Right lobe of liver (tissue), 6 donors: ENCODE data around the gene MAST2. TPM values are rescaled to one million over a fixed set of nuclear protein-coding genes. Genes with fewer than 3 reads are reported as not detected.
"Not testable (repeated sequence)": the region's sequence is repeated elsewhere in the genome, so short reads cannot be mapped to it uniquely, and the experiment has no call there.

ENCODE experiments used
- ATAC-seq, 4 donors: fragments of 200-7000 bp; cut with Tn5 transposase; one replicate each; pipeline ENCODE4 v1.9.1; 2020; ENCODE audit warnings: mild to moderate bottlenecking in 4 of 4, moderate library complexity in 4 of 4
- DNase-seq, 3 donors: peaks; one replicate each; pipeline ENCODE4 v3.0.0-alpha.2; 2020
- H3K27ac ChIP-seq, 3 donors: fragments of 200-600 bp; one replicate each; pipeline ENCODE4 v1.8.0; 2022
- H3K27me3 ChIP-seq, 2 donors: fragments of 200-600 bp; one replicate each; pipeline ENCODE4 v1.8.0; 2022
- H3K36me3 ChIP-seq, 4 donors: fragments of 200-600 bp; sonication (generic) in 1 of 4; one replicate each; pipeline versions ENCODE4 v1.5.1 to v1.8.0; 2017 to 2022; ENCODE audit warnings: control low read depth in 1 of 4
- H3K4me1 ChIP-seq, 4 donors: fragments of 200-600 bp; sonication (generic) in 1 of 4; one replicate each; pipeline versions ENCODE4 v1.5.1 to v1.8.0; 2017 to 2022; ENCODE audit warnings: control low read depth in 1 of 4
- H3K4me3 ChIP-seq, 3 donors: fragments of 200-600 bp; one replicate each; pipeline ENCODE4 v1.8.0; 2022
- H3K9me3 ChIP-seq, 4 donors: fragments of 200-600 bp; sonication (generic) in 1 of 4; one replicate each; pipeline versions ENCODE4 v1.5.1 to v1.8.0; 2017 to 2022; ENCODE audit warnings: control low read depth in 1 of 4
- CTCF ChIP-seq, 4 donors: fragments of 200-600 bp in 3 of 4; fragments of 450-650 bp in 1 of 4; IDR thresholded peaks; one replicate each; pipeline versions ENCODE4 v1.5.1 to v1.8.0; 2016 to 2022; ENCODE audit warnings: antibody characterized with exemption in 4 of 4, mild to moderate bottlenecking in 2 of 4
- POLR2A ChIP-seq: fragments of 450-650 bp; IDR thresholded peaks from one replicate; pipeline ENCODE4 v1.6.1; 2017; ENCODE audit warnings: antibody characterized with exemption, mild to moderate bottlenecking
- WGBS: methylation state at CpG from one replicate; pipeline ENCODE4 v1.1.6; 2018; ENCODE audit warnings: low coverage, low lambda C conversion rate; ENCODE audit not compliant: insufficient coverage; ENCODE audit errors: missing lambda C conversion rate; 5-methylcytosine and 5-hydroxymethylcytosine counted together
- intact Hi-C, 2 donors: fragments of 100-400 bp; cut with DNase I; formaldehyde crosslinking; loops; one replicate each; pipeline versions ENCODE4 v1.11.2 to v1.14.1; 2022
- total RNA-seq, 6 experiments: library from RNA; depleted of rRNA in 2 of 6; stranded (reverse); fragments of >200 nt in 2 of 6; fragmentation: NEBNext Ultra II Directional in 3 of 6; extraction: Animal tissue kit (Norgen Biotek cat#: 25700) in 3 of 6; gene quantifications; one replicate each; pipeline versions ENCODE4 v1.1.0 to v1.2.4, GENCODE V29; 2016 to 2023
- donor health status: DM: no; HTN: yes; CAD: no.
- donor health status: DM: no; HTN: no; CAD: no.
- donor health status: DM: no; HTN: no; CAD: no.
- donor health status: DM: no; HTN: yes; CAD: no.
- donor health status: DM: no; HTN: yes; CAD: no.

The MAST2 gene
- total RNA-seq, 6 experiments from 2014 or later, result 9.9 to 14.9 (median 12.3) TPM

GRCh38 chr1:45928486-45929205 is 125.2 kb downstream of the MAST2 start:
- WGBS, result 67% methylated on average over 3 of the region's 3 CpGs
- Histone ChIP-seq H3K27me3 (no peaks in the 10 kb centered on the region), H3K4me1 (peaks cover 0 to 5% (median 0%) of the 10 kb centered on the region in 4 donors), H3K9me3 (no peaks in the 10 kb centered on the region), H3K4me3 (no peak overlapping the region), H3K36me3 (no peaks in the 10 kb centered on the region), H3K27ac (no peak overlapping the region)
- DNase-seq (no peak), ATAC-seq (no peak)
- intact Hi-C loops, result no loop called here
- no peak for TF ChIP-seq POLR2A
- TF ChIP-seq CTCF (IDR thresholded peaks at IDR 0.05), result no peak

GRCh38 chr1:45929257-45929687 is 125.9 kb downstream of the MAST2 start:
- no peak overlapping the region for H3K4me3 ChIP-seq
- DNase-seq (no peak), ATAC-seq (no peak)
- WGBS, result 53% methylated on average over 2 of the region's 2 CpGs
- H3K9me3 ChIP-seq, result no peaks in the 10 kb centered on the region
- H3K36me3 ChIP-seq, result no peaks in the 10 kb centered on the region
- H3K27ac ChIP-seq, result no peak overlapping the region
- intact Hi-C loops, result no loop called here
- no peak for TF ChIP-seq POLR2A
- TF ChIP-seq CTCF (IDR thresholded peaks at IDR 0.05), result no peak
- H3K4me1 ChIP-seq, result peaks cover 0 to 5% (median 0%) of the 10 kb centered on the region in 4 donors
- no peaks in the 10 kb centered on the region for H3K27me3 ChIP-seq

GRCh38 chr1:45930258-45931150 is 127.1 kb downstream of the MAST2 start:
- ATAC-seq, result peak in 2 of 4 donors; percentile 14 to 19
- H3K27me3 ChIP-seq, result no peaks in the 10 kb centered on the region
- peaks cover 0 to 5% (median 0%) of the 10 kb centered on the region in 4 donors for H3K4me1 ChIP-seq
- no peak for DNase-seq
- H3K36me3 ChIP-seq, result no peaks in the 10 kb centered on the region
- 75% methylated on average over 7 of the region's 7 CpGs for WGBS
- intact Hi-C loops, result no loop called here
- H3K27ac ChIP-seq, result no peak overlapping the region
- no peaks in the 10 kb centered on the region for H3K9me3 ChIP-seq
- TF ChIP-seq CTCF (IDR thresholded peaks at IDR 0.05), result no peak
- no peak for TF ChIP-seq POLR2A
- H3K4me3 ChIP-seq, result no peak overlapping the region

- H3K27ac ChIP-seq, intact Hi-C loops, H3K4me3 ChIP-seq, DNase-seq, H3K27me3 ChIP-seq, H3K9me3 ChIP-seq, H3K36me3 ChIP-seq, ATAC-seq, H3K4me1 ChIP-seq: not testable (repeated sequence)
- WGBS, result 78% methylated on average over 5 of the region's 6 CpGs
Measured at GRCh38 chr1:45932205-45932604, 128.8 kb downstream of the MAST2 start.

- Histone ChIP-seq H3K27me3 (no peaks in the 10 kb centered on the region), H3K36me3 (no peaks in the 10 kb centered on the region), H3K27ac (no peak overlapping the region), H3K4me3 (no peak overlapping the region), H3K9me3 (no peaks in the 10 kb centered on the region), H3K4me1 (peaks cover 0 to 5% (median 0%) of the 10 kb centered on the region in 4 donors)
- WGBS, result 90% methylated on average over 3 of the region's 3 CpGs
- TF ChIP-seq POLR2A (no peak), CTCF (IDR thresholded peaks at IDR 0.05) (no peak)
- no peak for DNase-seq
- intact Hi-C loops, result no loop called here
- ATAC-seq, result no peak
Measured at GRCh38 chr1:45934947-45935346, 131.5 kb downstream of the MAST2 start.
